Left hindlimb (tissue), 1 donor: ENCODE data around the gene MDM2.
A peak's percentile ranks its signal among the peaks of the same experiment; 100 is the strongest.

Experiments
- DNase-seq: peaks from one replicate; pipeline ENCODE4 v3.0.0-alpha.2; 2018

Gene MDM2

GRCh38 chr12:68807576-68808387 is at the start of gene MDM2:
Gene MDM2 (plus strand): TSS chr12:68808177. CDS start chr12:68808478, 301 bp downstream.
- peak; percentile 96 for DNase-seq

- no peak for DNase-seq
Measured at GRCh38 chr12:68759852-68760251, 48.1 kb upstream of the MDM2 start.

GRCh38 chr12:68760806-68761441 is 47.1 kb upstream of the MDM2 start:
- no peak for DNase-seq

- no peak for DNase-seq
Measured at GRCh38 chr12:68761442-68761812, 46.5 kb upstream of the MDM2 start.

- DNase-seq: no peak
Measured at GRCh38 chr12:68761901-68762630, 45.9 kb upstream of the MDM2 start.

- DNase-seq: no peak
Measured at GRCh38 chr12:68762691-68763090, 45.3 kb upstream of the MDM2 start.

- no peak for DNase-seq
Measured at GRCh38 chr12:68765696-68766095, 42.3 kb upstream of the MDM2 start.

- DNase-seq: no peak
Measured at GRCh38 chr12:68766646-68767045, 41.3 kb upstream of the MDM2 start.

- DNase-seq: no peak
Measured at GRCh38 chr12:68767191-68767590, 40.8 kb upstream of the MDM2 start.

- no peak for DNase-seq
Measured at GRCh38 chr12:68768431-68768939, 39.5 kb upstream of the MDM2 start.

GRCh38 chr12:68769941-68770340 is 38.0 kb upstream of the MDM2 start:
- DNase-seq: no peak

- no peak for DNase-seq
Measured at GRCh38 chr12:68771223-68771925, 36.6 kb upstream of the MDM2 start.

- DNase-seq: no peak
Measured at GRCh38 chr12:68772714-68773113, 35.3 kb upstream of the MDM2 start.

- DNase-seq: no peak
Measured at GRCh38 chr12:68773582-68773981, 34.4 kb upstream of the MDM2 start.

- no peak for DNase-seq
Measured at GRCh38 chr12:68775121-68775630, 32.8 kb upstream of the MDM2 start.

- DNase-seq: no peak
Measured at GRCh38 chr12:68776976-68777610, 30.9 kb upstream of the MDM2 start.

- no peak for DNase-seq
Measured at GRCh38 chr12:68779280-68779679, 28.7 kb upstream of the MDM2 start.

GRCh38 chr12:68780731-68781130 is 27.2 kb upstream of the MDM2 start:
- DNase-seq: no peak

- DNase-seq: no peak
Measured at GRCh38 chr12:68781728-68782127, 26.2 kb upstream of the MDM2 start.

- DNase-seq: no peak
Measured at GRCh38 chr12:68784015-68784414, 24.0 kb upstream of the MDM2 start.

- DNase-seq: no peak
Measured at GRCh38 chr12:68785358-68785757, 22.6 kb upstream of the MDM2 start.

GRCh38 chr12:68785823-68786222 is 22.2 kb upstream of the MDM2 start:
- DNase-seq: no peak
